DOHH2 (cell line): ENCODE results near the gene CLPTM1L.
"Not testable (repeated sequence)": the region's sequence is repeated elsewhere in the genome, so short reads cannot be mapped to it uniquely, and the experiment has no call there.

Experiments used
- H3F3A ChIP-seq: fragments of 200-600 bp; sonication (generic), shearing (Covaris generic); 2 replicates; pipeline ENCODE4 v1.6.0; 2016; ENCODE audit warnings: antibody characterized with exemption, mild to moderate bottlenecking; ENCODE audit not compliant: control insufficient read depth, insufficient read depth
- H3K27ac ChIP-seq: fragments of 200-600 bp; sonication (generic); 2 replicates; pipeline ENCODE4 v1.5.1; 2014; ENCODE audit warnings: low read depth, mild to moderate bottlenecking, low read length, moderate library complexity
- H3K27me3 ChIP-seq: fragments of 200-600 bp; sonication (generic); 2 replicates; pipeline ENCODE4 v1.6.1; 2014; ENCODE audit warnings: mild to moderate bottlenecking, low read length, mixed read lengths; ENCODE audit not compliant: control insufficient read depth
- H3K36me3 ChIP-seq: fragments of 200-600 bp; sonication (generic); 2 replicates; pipeline ENCODE4 v1.6.1; 2014; ENCODE audit warnings: mild to moderate bottlenecking, low read length, moderate library complexity, mixed read lengths; ENCODE audit not compliant: control insufficient read depth
- H3K4me1 ChIP-seq: fragments of 200-600 bp; sonication (generic); 2 replicates; pipeline ENCODE4 v1.6.1; 2014; ENCODE audit warnings: mild to moderate bottlenecking, low read length, mixed read lengths; ENCODE audit not compliant: control insufficient read depth
- H3K4me2 ChIP-seq: fragments of 200-600 bp; sonication (generic); 2 replicates; pipeline ENCODE4 v1.6.0; 2014; ENCODE audit warnings: mild to moderate bottlenecking, low read length, moderate library complexity
- H3K4me3 ChIP-seq: fragments of 200-600 bp; sonication (generic); 2 replicates; pipeline ENCODE4 v1.5.1; 2014; ENCODE audit warnings: mild to moderate bottlenecking, low read length, mixed read lengths
- H3K79me2 ChIP-seq: fragments of 200-600 bp; sonication (generic); 2 replicates; pipeline ENCODE4 v1.6.1; 2014; ENCODE audit warnings: mild to moderate bottlenecking, low read length, mixed read lengths; ENCODE audit not compliant: control insufficient read depth
- H3K9me2 ChIP-seq: fragments of 200-600 bp; sonication (generic); replicated peaks from 2 replicates; pipeline ENCODE4 v1.6.1; 2014; ENCODE audit warnings: mild to moderate bottlenecking, low read length, mixed read lengths; ENCODE audit not compliant: control insufficient read depth
- H3K9me3 ChIP-seq: fragments of 200-600 bp; sonication (generic); 2 replicates; pipeline ENCODE4 v1.6.1; 2014; ENCODE audit warnings: antibody characterized with exemption, low read length, mixed read lengths; ENCODE audit not compliant: control insufficient read depth, insufficient read depth
- H4K20me1 ChIP-seq: fragments of 200-600 bp; sonication (generic); 2 replicates; pipeline ENCODE4 v1.6.0; 2014; ENCODE audit warnings: low read depth, mild to moderate bottlenecking, antibody characterized with exemption, low read length, moderate library complexity; ENCODE audit not compliant: control insufficient read depth, insufficient read depth
- CTCF ChIP-seq: fragments of 200-600 bp; sonication (generic); IDR thresholded peaks from one replicate; pipeline ENCODE4 v1.5.1; 2014; ENCODE audit warnings: antibody characterized with exemption, mild to moderate bottlenecking, low read depth, low read length; ENCODE audit not compliant: poor library complexity, severe bottlenecking
- EZH2phosphoT487 ChIP-seq: fragments of 200-600 bp; sonication (generic); IDR thresholded peaks from 2 replicates; pipeline ENCODE4 v1.6.1; 2017; ENCODE audit warnings: borderline replicate concordance, mild to moderate bottlenecking, antibody characterized with exemption, low read length, moderate library complexity, mixed read lengths

CLPTM1L gene

DNA sequence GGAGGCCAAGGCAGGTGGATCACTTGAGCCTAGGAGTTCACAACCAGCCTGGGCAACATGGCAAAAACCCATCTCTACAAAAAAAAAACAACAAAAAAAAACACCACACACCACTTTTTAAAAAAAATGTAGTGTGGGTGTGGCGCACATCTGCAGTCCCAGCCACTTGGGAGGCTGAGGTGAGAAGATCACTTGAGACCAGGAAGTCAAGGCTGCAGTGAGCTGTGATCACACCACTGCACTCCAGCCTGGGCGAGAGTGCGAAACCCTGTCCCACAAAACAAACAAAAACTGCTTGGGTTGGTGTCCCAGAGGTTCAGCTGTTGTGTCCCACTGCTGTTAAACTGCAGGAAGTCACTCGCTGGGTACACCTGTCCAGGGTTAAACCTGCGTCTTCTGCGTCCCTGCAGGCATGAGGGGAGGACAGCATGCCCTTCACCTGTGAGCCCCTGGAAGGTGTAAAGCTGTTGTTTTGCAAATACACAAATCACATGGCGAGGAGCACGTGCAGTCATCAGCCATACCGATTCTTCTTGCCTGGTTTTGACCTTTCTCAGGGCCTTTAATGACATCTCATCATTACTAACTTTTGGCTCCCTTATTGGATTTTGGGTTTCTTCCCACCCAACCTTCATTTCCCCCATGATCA lies 29.3 kb upstream of the CLPTM1L start:
- no peak overlapping the region for H3K27ac ChIP-seq
- H3K79me2 ChIP-seq: no peaks in the 10 kb centered on the region
- no peaks in the 10 kb centered on the region for H3K9me2 ChIP-seq
- H3F3A ChIP-seq: no peaks in the 10 kb centered on the region
- no peak for TF ChIP-seq CTCF
- no peak for TF ChIP-seq EZH2phosphoT487
- no peaks in the 10 kb centered on the region for H4K20me1 ChIP-seq
- H3K9me3 ChIP-seq: peaks cover 3% of the 10 kb centered on the region; the same call in 1 of the 2 replicates
- H3K4me2 ChIP-seq: no peak overlapping the region
- no peak overlapping the region for H3K4me3 ChIP-seq
- H3K27me3 ChIP-seq: no peaks in the 10 kb centered on the region
- H3K4me1 ChIP-seq: peaks cover 32% of the 10 kb centered on the region
- no peaks in the 10 kb centered on the region for H3K36me3 ChIP-seq

- H3K9me3 ChIP-seq, H4K20me1 ChIP-seq, H3K27ac ChIP-seq, H3F3A ChIP-seq, H3K9me2 ChIP-seq, H3K36me3 ChIP-seq, H3K27me3 ChIP-seq, H3K4me3 ChIP-seq, H3K79me2 ChIP-seq: not testable (repeated sequence)
- Histone ChIP-seq H3K4me2 (peak overlapping the region; percentile 18; the same call in 1 of the 2 replicates), H3K4me1 (peaks cover 37% of the 10 kb centered on the region)
Measured at GRCh38 chr5:1371972-1372342, 27.1 kb upstream of the CLPTM1L start.

- H3F3A ChIP-seq: no peaks in the 10 kb centered on the region
- no peaks in the 10 kb centered on the region for H4K20me1 ChIP-seq
- H3K79me2 ChIP-seq: no peaks in the 10 kb centered on the region
- no peaks in the 10 kb centered on the region for H3K27me3 ChIP-seq
- peak overlapping the region; percentile 18; the same call in 1 of the 2 replicates for H3K4me2 ChIP-seq
- no peak overlapping the region for H3K27ac ChIP-seq
- H3K4me1 ChIP-seq: peaks cover 40% of the 10 kb centered on the region
- H3K36me3 ChIP-seq: no peaks in the 10 kb centered on the region
- no peaks in the 10 kb centered on the region for H3K9me3 ChIP-seq
- H3K9me2 ChIP-seq: no peaks in the 10 kb centered on the region
- no peak for TF ChIP-seq EZH2phosphoT487
- TF ChIP-seq CTCF: no peak
- no peak overlapping the region for H3K4me3 ChIP-seq
Measured at GRCh38 chr5:1371218-1371971, 26.5 kb upstream of the CLPTM1L start.

- Histone ChIP-seq H3F3A (no peaks in the 10 kb centered on the region), H3K9me2 (no peaks in the 10 kb centered on the region), H3K4me1 (peaks cover 43% of the 10 kb centered on the region), H3K4me3 (no peak overlapping the region), H3K27me3 (no peaks in the 10 kb centered on the region), H3K4me2 (no peak overlapping the region), H4K20me1 (no peaks in the 10 kb centered on the region), H3K27ac (no peak overlapping the region), H3K79me2 (no peaks in the 10 kb centered on the region), H3K9me3 (no peaks in the 10 kb centered on the region), H3K36me3 (no peaks in the 10 kb centered on the region)
- TF ChIP-seq EZH2phosphoT487 (no peak), CTCF (no peak)
Measured at GRCh38 chr5:1370006-1370405, 25.1 kb upstream of the CLPTM1L start.
